ENCODE data around the gene KCNH1.
"Not testable (repeated sequence)": the region's sequence is repeated elsewhere in the genome, so short reads cannot be mapped to it uniquely, and the experiment has no call there.

KCNH1 gene

DNA sequence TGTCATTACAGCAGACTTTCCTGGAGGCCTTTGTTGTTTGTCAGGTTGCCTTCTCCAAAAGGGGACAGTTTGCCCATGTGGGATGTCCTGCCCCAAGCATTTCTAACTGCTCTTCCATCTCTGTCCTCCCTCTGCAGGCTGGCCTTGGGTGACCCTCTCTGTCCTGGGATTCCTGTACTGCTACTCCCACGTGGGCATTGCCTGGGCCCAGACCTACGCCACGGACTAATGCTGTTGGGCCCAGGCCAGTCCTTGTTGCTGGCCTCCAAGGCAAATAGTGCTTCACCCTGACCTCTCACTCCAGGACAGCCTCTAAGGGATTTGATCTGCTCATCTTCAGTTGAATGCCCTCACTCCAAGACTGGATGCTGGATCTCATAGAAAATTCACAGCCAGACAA lies 459.8 kb downstream of the KCNH1 start:
- TF ChIP-seq, protein P1, sequence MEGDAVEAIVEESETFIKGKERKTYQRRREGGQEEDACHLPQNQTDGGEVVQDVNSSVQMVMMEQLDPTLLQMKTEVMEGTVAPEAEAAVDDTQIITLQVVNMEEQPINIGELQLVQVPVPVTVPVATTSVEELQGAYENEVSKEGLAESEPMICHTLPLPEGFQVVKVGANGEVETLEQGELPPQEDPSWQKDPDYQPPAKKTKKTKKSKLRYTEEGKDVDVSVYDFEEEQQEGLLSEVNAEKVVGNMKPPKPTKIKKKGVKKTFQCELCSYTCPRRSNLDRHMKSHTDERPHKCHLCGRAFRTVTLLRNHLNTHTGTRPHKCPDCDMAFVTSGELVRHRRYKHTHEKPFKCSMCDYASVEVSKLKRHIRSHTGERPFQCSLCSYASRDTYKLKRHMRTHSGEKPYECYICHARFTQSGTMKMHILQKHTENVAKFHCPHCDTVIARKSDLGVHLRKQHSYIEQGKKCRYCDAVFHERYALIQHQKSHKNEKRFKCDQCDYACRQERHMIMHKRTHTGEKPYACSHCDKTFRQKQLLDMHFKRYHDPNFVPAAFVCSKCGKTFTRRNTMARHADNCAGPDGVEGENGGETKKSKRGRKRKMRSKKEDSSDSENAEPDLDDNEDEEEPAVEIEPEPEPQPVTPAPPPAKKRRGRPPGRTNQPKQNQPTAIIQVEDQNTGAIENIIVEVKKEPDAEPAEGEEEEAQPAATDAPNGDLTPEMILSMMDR (IDR thresholded peaks at IDR 0.05; ENCODE audit: insufficient read depth, low read depth, low read length, missing control alignments), result no peak
- no peak for DNase-seq (ENCODE audit: low read depth)
- no peak overlapping the region for H3K4me3 ChIP-seq (ENCODE audit: low read depth, low read length)

DNA sequence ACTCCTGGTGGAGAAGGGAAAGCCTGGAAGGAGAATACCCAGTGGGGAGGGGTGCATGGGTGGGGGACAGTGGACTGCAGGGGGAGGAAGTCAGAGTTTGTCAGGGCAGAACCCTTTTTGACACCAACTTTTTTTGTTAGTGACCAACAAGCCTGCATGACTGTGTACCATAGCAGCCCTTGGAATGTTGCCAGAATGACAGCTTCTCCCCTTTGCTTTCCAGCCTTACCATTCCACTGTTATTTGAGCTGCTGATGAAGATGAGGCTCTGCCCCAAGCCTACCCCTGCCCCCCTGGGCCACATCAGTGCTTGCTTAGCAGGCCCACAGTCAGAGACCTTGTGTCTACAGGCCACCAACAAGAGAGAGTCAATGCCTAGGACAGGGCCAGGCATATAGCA lies 464.0 kb downstream of the KCNH1 start:
- TF ChIP-seq, protein P1 (IDR thresholded peaks at IDR 0.05; ENCODE audit: insufficient read depth, low read depth, low read length, missing control alignments), result no peak
- no peak overlapping the region for H3K4me3 ChIP-seq (ENCODE audit: low read depth, low read length)
- no peak for DNase-seq (ENCODE audit: low read depth)

DNA sequence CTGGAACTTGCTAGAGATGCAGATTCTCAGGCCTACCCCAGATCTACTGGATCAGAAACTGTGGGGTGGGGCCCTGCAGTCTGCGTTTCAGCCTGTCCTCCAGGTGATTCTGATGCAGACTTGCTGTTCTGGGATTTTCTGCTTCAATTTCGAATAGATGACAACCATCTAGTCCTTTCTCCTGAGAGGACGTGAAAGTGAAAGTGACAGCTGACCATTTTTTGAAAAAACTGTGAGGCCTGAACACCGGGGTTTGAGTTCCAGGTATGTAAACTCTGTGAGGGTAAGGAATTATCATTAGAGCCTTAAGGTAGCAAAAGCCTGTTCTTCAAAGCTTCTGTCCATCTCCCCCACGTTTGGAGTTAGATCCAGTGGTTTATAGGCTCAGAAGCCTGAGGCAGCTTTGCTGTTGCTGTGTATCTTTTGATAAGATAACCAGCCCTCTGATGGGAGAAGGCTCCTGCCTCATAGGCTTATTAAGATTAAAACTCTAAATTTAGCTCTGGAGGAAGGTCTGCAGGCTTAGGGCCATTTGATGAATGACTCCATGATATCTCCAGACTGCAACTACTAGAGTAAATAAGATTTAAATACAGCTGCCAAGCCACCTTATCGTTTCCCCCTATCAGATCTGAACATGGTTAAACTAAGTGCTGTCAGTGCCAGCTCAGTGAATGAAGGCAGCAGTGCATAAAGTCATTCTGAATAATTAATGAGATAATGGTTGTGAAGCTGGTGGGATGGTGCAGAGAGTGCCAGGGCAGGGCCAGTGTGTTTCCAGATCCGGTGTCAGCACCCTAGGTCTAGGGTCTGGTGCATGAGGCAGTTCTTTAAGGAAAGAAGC lies 470.0 kb downstream of the KCNH1 start:
- no peak overlapping the region for H3K4me3 ChIP-seq (ENCODE audit: low read depth, low read length)
- DNase-seq (ENCODE audit: low read depth), result no peak
- TF ChIP-seq, protein P1 (IDR thresholded peaks at IDR 0.05; ENCODE audit: insufficient read depth, low read depth, low read length, missing control alignments), result no peak

DNA sequence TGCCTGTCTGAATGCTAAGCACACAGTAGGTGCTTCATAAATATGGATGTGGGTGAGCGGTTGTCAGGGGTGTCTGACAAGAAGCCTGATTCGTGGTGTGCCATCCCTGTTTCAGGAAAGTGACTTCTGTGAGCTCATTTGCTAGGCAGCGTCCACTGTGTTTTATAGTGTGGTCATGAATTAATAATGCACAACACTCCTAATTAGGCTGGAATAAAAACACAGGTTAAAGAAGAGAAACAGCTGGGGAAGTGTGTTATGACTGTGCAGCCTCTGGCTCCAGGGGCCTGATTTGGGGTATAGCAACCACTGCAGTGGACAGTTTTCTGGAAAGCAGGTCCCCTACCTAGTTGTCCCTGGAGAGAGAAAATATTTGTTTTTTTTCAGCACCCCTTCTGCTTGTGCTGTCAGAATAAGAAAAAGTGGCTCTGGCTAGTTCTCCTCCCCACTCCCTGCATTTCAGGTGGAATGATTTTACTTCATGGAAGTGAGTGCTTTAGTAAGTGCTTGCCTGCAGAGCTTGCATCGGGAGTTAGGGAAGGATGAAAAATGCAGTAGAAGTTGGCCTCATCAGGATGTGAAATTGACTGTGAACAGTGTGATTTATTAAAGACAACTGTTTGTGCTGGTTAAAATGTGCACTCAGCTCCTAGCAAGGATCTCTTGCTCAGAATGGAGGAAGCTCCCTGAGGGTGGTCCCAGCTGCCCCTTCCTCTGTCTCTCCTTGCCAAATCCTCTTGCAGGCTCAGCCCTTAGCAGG lies 471.5 kb downstream of the KCNH1 start:
- no peak for DNase-seq (ENCODE audit: low read depth)
- TF ChIP-seq, protein P1 (IDR thresholded peaks at IDR 0.05; ENCODE audit: insufficient read depth, low read depth, low read length, missing control alignments), result no peak

DNA sequence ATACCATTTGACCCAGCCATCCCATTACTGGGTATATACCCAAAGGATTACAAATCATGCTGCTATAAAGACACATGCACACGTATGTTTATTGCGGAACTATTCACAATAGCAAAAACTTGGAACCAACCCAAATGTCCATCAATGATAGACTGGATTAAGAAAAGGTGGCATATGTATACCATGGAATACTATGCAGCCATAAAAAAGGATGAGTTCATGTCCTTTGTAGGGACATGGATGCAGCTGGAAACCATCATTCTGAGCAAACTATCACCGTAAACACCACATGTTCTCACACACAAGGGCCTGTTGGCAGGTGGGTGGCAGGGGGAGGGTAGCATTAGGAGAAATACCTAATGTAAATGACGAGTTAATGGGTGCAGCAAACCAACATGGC lies 472.4 kb downstream of the KCNH1 start:
- not testable (repeated sequence) for H3K4me3 ChIP-seq (ENCODE audit: low read depth, low read length); DNase-seq (ENCODE audit: low read depth)

More for the DNA sequence above, 471.5 kb downstream of the KCNH1 start:
- no peak overlapping the region for H3K4me3 ChIP-seq (ENCODE audit: low read depth, low read length)

DNA sequence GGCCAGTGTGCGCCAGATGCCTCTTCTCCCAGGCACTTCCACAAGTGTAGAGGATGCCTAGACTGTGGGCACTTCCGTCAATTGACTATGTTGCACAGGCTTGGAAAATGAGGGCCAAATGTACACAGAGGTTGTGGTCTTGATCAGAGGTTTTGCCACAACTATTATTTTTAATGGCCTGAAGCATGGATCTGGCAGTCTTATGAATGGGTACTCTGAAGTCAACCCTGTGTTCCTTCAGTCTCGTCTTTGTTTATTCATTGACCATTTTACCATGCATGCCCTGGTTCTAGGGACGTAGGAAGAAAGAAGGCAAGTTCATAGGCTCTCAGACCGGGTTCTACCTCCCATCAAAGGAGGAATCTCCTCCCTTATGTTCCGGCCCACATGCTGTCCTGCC lies 476.1 kb downstream of the KCNH1 start:
- no peak for DNase-seq (ENCODE audit: low read depth)
- TF ChIP-seq, protein P1 (IDR thresholded peaks at IDR 0.05; ENCODE audit: insufficient read depth, low read depth, low read length, missing control alignments), result no peak
- no peak overlapping the region for H3K4me3 ChIP-seq (ENCODE audit: low read depth, low read length)

DNA sequence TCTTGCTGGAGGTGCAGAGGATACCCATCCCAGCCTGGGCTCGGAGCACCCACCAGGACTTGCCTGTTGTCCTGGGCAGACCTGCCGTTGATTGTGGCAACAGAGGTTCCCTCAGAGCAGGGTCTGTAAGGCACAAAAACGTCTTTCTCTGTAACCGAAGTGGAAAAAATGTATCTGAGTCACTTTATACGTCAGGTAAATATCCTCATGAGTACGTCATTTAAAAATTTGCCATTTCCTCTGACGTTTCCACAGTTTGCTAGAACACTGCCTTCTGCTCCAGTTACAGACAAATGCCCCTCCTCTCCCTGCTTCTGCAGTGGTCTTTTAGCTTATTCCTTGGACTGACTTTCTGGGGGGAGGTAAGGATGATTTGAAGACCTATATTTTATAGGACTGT lies 478.4 kb downstream of the KCNH1 start:
- no peak for DNase-seq (ENCODE audit: low read depth)

More for the DNA sequence above, 478.4 kb downstream of the KCNH1 start:
- TF ChIP-seq, protein P1 (IDR thresholded peaks at IDR 0.05; ENCODE audit: insufficient read depth, low read depth, low read length, missing control alignments), result no peak
- H3K4me3 ChIP-seq (ENCODE audit: low read depth, low read length), result no peak overlapping the region
